ENCODE measurements around the gene B3GALT6. TPM values are rescaled to one million over a fixed set of nuclear protein-coding genes. Genes with fewer than 3 reads are reported as not detected.

The B3GALT6 gene
- total RNA-seq, 1 donor = 24.7 TPM

DNA sequence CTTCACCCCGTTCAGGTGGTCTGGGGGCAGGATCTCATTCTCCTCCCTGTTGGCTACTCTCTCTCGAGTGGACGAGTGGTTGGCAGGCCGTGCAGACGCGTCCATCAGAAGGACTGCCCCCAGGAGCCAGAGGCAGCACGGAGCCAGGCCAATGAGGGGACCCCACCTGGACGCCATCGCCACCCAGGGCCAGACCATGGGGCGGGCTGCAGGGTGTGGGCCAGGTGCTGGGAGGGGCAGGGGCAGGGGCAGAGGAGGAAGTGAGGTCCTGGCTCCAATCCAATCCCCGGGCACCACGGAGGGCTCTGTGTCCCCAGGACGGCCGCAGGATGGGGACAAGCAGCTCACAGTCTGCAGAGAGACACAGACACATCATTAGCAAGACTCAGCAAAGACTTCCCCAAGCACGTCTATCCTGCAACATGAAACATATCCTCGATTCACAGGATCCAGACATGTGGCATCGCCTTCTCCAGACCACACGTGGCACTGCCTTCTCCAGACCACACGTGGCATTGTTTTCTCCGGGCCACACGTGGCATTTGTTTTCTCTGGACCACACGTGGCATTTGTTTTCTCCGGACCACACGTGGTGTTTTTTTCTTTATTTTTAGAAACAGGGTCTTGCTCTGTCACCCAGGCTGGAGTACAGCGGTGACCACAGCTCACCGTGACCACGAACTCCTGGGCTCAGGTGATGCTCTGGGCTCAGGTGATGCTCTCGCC lies 3.3 kb upstream of the B3GALT6 start:
- no peak overlapping the region for H3K4me3 ChIP-seq (ENCODE audit: low read depth, low read length)

DNA sequence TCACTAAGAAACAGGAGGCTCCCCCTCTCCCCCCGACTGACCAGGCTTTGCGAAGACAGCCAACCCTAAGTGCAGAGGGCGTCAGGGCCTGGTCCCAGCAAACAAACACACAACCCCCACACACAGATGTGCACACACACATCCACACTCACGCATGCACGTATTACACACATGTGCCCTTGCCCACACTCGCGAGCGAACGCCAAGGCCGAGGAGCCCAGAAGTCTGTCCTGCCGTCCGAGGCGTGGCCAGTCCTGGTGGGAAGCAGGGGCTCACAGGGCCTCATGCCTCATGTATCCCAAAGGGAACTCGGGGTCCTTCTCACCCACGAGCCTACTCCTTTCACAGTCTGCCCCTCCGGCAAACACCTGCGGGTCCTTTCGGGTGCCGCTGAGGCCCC lies 2.3 kb upstream of the B3GALT6 start:
- no peak for DNase-seq (ENCODE audit: low read depth)
- H3K4me3 ChIP-seq (ENCODE audit: low read depth, low read length) = no peak overlapping the region
- TF ChIP-seq, protein P1, sequence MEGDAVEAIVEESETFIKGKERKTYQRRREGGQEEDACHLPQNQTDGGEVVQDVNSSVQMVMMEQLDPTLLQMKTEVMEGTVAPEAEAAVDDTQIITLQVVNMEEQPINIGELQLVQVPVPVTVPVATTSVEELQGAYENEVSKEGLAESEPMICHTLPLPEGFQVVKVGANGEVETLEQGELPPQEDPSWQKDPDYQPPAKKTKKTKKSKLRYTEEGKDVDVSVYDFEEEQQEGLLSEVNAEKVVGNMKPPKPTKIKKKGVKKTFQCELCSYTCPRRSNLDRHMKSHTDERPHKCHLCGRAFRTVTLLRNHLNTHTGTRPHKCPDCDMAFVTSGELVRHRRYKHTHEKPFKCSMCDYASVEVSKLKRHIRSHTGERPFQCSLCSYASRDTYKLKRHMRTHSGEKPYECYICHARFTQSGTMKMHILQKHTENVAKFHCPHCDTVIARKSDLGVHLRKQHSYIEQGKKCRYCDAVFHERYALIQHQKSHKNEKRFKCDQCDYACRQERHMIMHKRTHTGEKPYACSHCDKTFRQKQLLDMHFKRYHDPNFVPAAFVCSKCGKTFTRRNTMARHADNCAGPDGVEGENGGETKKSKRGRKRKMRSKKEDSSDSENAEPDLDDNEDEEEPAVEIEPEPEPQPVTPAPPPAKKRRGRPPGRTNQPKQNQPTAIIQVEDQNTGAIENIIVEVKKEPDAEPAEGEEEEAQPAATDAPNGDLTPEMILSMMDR (IDR thresholded peaks at IDR 0.05; ENCODE audit: insufficient read depth, low read length) = no peak

More for the DNA sequence above, 3.3 kb upstream of the B3GALT6 start:
- TF ChIP-seq, protein P1 (IDR thresholded peaks at IDR 0.05; ENCODE audit: insufficient read depth, low read length) = no peak
- DNase-seq (ENCODE audit: low read depth) = no peak

DNA sequence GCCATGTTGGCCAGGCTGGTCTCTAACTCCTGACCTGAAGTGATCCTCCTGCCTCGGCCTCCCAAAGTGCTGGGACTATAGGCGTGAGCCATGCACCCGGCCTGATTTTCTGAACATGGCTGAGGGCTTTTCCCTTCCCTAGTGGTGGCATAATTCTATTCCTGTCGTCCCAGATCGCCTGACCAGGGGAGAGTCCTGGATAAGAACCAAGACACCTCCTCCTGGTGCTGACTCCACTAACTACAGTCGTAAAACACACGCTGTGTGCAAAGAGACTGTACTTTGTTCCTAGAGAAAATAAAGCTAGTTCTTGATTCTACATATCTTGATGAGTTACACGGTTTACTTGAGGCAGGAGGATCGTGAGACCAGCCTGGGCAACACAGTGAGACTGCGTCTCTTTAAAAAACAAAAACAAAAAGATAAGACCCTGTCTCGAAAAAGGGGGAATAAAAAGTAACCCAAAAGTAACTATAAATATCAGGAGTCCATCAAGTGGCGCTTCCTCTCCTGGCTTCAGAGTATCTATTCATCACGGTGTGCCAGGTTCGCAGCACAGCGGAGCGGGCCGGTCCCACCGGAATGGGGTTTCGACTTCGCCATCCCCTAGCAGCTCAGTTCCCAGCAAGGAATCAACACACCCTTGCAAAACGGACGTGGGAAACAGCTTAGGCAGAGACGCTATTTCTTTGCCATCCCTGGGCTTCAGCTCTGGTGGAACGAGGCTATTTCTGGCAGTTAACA lies 1.2 kb upstream of the B3GALT6 start:
- peak; percentile 76 for DNase-seq (ENCODE audit: low read depth)
- H3K4me3 ChIP-seq (ENCODE audit: low read depth, low read length) = peak overlapping the region; percentile 94
- TF ChIP-seq, protein P1 (IDR thresholded peaks at IDR 0.05; ENCODE audit: insufficient read depth, low read length) = peak; percentile 50

DNA sequence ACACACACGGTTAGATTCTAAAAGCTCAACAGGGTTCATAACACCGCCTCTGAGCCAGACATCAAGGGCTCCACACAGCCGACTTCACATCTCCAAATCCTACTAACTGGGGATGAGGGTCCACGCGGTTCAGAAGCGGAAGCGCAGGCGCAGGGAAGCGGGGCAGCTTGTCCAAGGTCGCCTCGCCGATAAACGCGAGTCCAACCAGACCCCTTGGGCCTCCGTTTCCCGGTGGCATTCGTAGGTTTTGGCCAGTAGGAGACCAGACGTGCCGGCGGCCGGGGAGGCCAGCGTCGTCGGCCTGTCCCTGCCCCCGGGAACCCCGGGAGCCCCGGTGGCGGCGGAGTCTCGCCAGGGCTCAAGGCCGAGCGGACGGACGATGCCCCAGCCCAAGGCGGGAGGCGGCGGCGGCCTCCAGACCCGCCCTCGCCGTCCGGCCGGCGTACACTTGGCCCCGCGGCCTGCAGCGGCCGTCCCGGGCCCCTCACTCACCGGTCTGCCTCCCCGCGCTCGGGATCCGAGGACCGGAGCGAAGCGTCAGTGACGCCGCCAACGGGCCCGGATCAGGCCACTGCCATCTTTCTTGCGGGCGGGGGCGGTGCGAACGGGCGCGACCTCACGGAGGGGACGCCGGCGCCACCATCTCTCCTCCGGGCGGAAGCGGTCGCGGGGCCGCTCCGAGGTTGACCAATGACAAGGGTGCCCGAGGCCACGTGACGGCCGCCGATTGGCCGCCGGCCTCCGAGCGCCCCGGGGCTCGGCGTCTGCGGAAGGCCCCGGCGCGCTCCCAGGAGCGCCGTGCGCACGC lies 433 bp upstream of the B3GALT6 start, which contains the start of gene SDF4:
Gene SDF4, minus strand, starts transcription at position 602 of the 808 bp plus-strand sequence. CDS start 3,229 bp downstream, outside the sequence.
- peak; percentile 95 for DNase-seq (ENCODE audit: low read depth)
- peak within 1 kb of the TSS; percentile 94 for H3K4me3 ChIP-seq (ENCODE audit: low read depth, low read length)
- TF ChIP-seq, protein P1 (IDR thresholded peaks at IDR 0.05; ENCODE audit: insufficient read depth, low read length) = no peak

DNA sequence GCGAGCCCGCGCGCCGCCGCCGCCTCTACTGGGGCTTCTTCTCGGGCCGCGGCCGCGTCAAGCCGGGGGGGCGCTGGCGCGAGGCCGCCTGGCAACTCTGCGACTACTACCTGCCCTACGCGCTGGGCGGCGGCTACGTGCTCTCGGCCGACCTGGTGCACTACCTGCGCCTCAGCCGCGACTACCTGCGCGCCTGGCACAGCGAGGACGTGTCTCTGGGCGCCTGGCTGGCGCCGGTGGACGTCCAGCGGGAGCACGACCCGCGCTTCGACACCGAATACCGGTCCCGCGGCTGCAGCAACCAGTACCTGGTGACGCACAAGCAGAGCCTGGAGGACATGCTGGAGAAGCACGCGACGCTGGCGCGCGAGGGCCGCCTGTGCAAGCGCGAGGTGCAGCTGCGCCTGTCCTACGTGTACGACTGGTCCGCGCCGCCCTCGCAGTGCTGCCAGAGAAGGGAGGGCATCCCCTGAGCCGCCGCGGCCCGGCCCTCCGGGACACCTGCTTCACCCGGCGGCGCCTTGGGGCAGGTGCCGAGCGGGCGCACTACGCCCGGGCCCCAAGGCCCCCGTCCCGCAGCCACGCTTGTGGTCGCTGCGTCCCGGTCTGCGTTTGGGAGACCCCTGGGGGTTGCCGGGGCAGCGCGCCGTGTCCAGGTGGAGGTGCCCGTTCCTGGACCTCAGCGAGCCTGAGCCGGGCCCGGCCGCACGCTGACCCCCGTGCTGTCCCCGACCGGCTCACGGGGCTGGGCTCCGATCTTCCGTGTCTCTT lies 944 bp downstream of the B3GALT6 start:
- TF ChIP-seq, protein P1 (IDR thresholded peaks at IDR 0.05; ENCODE audit: insufficient read depth, low read length) = no peak
- no peak for DNase-seq (ENCODE audit: low read depth)
- peak overlapping the region; percentile 56 for H3K4me3 ChIP-seq (ENCODE audit: low read depth, low read length)

DNA sequence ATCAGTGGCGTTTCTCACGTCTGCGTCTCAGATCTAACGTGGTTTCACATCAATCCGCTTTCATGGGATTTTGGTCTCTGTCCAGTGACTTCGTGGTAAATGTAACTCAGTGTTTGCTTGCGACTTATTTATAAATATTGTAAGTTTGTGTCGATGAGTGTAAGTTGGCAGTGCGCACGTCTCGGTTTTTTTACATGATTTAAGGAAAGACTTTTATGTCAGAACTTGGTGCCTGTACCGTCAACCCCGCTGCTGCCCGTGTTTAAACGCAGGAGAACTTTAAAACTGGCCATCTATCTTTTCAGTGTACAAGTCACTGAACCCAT lies 1.5 kb downstream of the B3GALT6 start:
- TF ChIP-seq, protein P1 (IDR thresholded peaks at IDR 0.05; ENCODE audit: insufficient read depth, low read length) = no peak
- H3K4me3 ChIP-seq (ENCODE audit: low read depth, low read length) = no peak overlapping the region
- no peak for DNase-seq (ENCODE audit: low read depth)

All from fibroblast of the aortic adventitia (primary cell).